Activated gamma-delta T cell treated with anti-CD3 and anti-CD28 coated beads, Interleukin-2, amount 50 U/mL, for 16 hours (primary cell): ENCODE measurements around the gene SUCNR1.
"Not testable (repeated sequence)": the region's sequence is repeated elsewhere in the genome, so short reads cannot be mapped to it uniquely, and the experiment has no call there.

Experiments
- DNase-seq: peaks from one replicate; pipeline ENCODE4 v3.0.0-alpha.2; 2020; ENCODE audit warnings: low read depth

SUCNR1 gene

GRCh38 chr3:151871639-151872468 is 1.6 kb upstream of the SUCNR1 start:
- DNase-seq = no peak

- DNase-seq = not testable (repeated sequence)
Observed at GRCh38 chr3:151874079-151874478, 636 bp downstream of the SUCNR1 start.

DNA sequence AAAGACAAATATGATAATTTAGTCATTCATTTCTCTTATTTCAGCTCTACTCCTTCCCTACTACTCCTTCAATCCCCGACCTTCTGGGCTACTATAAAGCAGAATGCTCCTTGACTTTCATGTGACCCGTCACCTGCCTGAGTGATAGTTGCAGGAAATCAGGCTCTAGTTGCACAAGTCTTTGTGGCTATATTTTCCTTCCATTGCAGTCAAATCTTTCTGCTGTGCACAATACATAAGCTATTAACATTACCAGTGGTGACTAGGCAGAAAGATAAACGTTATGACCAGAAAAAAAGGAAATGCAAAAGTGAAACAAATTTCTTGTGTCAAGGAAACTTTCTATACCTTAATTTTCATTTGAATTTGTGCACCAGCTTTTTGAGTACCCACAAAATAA is 2.3 kb downstream of the SUCNR1 start:
- DNase-seq = no peak

DNA sequence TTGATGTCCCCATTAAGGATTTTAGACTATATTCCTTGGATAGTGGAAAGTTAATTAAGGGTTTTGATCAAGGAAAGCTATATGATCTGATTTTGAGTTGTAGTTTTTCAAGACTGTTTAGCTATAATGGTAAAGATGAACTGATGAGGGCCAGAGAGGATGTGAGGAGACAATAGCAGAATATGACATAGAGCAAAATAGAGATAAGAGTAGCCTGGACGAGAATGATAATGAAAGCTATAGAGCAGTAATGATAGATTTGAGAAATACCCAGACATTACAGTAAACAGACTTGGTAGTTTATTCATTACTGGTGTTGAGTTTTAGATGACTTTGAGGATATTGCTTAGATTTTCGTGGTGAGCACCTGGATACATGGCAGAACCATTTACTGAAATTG is 3.8 kb downstream of the SUCNR1 start:
- DNase-seq = no peak

- no peak for DNase-seq
Observed at GRCh38 chr3:151878465-151878864, 5.0 kb downstream of the SUCNR1 start.

DNA sequence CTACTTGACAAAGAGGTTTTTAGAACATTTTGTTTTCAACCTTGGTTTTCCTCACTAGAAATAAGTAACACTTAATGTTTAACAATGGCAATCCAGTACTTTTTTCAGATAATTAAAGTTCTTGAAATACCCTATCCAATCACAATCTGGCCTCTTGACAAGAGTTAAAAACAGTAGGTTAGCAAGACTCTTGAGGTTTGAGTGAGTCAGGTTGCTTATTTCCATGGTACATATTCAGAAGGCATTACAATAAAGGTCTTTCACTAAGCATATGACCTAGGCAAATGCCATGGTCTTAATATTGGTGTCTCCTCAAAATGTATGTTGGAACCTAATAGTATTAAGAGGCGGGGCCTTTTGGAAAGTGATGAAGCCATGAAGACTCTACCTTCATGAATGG is 5.6 kb downstream of the SUCNR1 start:
- DNase-seq = no peak

- DNase-seq = no peak
Observed at GRCh38 chr3:151879679-151880415, 6.4 kb downstream of the SUCNR1 start.

GRCh38 chr3:151880416-151880690 is 6.9 kb downstream of the SUCNR1 start:
- no peak for DNase-seq

GRCh38 chr3:151881137-151881536 is 7.7 kb downstream of the SUCNR1 start:
- no peak for DNase-seq

- not testable (repeated sequence) for DNase-seq
Observed at GRCh38 chr3:151885397-151885796, 12.0 kb downstream of the SUCNR1 start.

DNA sequence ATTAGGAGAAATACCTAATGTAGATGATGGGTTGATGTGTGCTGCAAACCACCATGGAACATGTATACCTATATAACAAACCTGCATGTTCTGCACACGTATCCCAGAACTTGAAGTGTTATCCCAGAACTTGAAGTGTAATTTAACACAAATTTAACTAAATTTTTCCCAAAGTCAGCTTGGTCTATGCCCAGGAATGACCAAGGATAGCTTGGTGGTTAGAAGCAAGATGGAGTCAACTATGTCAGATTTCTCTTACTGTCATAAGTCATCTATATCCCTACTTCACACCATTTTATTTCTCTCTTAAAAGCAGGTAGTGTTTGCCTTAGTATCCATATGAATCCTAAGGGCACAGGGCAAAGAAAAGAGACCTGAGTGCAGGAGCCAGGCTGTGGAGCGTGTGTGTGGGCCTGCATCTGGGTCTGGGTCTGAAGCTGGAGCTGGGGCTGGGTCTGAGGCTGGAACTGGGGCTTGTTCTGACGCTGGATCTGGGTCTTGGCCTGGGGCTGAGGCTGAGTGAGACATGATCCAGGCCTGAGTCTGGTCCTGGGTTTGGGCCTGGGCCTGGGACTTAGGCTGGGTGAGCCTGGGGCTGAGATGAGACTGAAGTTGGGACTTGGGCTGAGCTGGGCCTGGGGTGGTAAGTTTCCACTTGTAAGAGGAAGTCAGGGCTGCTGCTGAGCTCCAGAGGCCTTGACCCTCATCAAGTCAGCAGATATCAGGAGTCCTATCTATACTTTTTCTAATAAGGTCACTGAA is 14.2 kb downstream of the SUCNR1 start:
- DNase-seq = not testable (repeated sequence)

- DNase-seq = no peak
Observed at GRCh38 chr3:151890721-151891141, 17.3 kb downstream of the SUCNR1 start.

GRCh38 chr3:151891721-151892120 is 18.3 kb downstream of the SUCNR1 start:
- no peak for DNase-seq

GRCh38 chr3:151894219-151894618 is 20.8 kb downstream of the SUCNR1 start:
- no peak for DNase-seq

GRCh38 chr3:151895478-151896241 is 22.2 kb downstream of the SUCNR1 start:
- DNase-seq = no peak

- no peak for DNase-seq
Observed at GRCh38 chr3:151896246-151897012, 23.0 kb downstream of the SUCNR1 start.

DNA sequence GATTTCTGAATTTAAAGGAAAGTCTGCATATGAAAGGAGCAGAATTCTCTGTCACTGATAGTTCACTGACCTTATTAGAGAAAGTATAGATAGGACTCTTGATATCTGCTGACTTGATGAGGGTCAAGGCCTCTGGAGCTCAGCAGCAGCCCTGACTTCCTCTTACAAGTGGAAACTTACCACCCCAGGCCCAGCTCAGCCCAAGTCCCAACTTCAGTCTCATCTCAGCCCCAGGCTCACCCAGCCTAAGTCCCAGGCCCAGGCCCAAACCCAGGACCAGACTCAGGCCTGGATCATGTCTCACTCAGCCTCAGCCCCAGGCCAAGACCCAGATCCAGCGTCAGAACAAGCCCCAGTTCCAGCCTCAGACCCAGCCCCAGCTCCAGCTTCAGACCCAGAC is 24.7 kb downstream of the SUCNR1 start:
- not testable (repeated sequence) for DNase-seq

GRCh38 chr3:151898564-151899261 is 25.3 kb downstream of the SUCNR1 start:
- DNase-seq = not testable (repeated sequence)

- DNase-seq = no peak
Observed at GRCh38 chr3:151899996-151900395, 26.6 kb downstream of the SUCNR1 start.

GRCh38 chr3:151900460-151900859 is 27.0 kb downstream of the SUCNR1 start:
- no peak for DNase-seq
